GM19467 (cell line): ENCODE data around the gene FCRL5.
A peak's percentile ranks its signal among the peaks of the same experiment; 100 is the strongest.

ENCODE experiments used
- ATAC-seq: cut with Tn5 transposase; IDR thresholded peaks from one replicate; pipeline ENCODE4 v1.9.1; 2021; ENCODE audit warnings: mild to moderate bottlenecking, moderate library complexity; ENCODE audit not compliant: unreplicated experiment

Gene FCRL5

DNA sequence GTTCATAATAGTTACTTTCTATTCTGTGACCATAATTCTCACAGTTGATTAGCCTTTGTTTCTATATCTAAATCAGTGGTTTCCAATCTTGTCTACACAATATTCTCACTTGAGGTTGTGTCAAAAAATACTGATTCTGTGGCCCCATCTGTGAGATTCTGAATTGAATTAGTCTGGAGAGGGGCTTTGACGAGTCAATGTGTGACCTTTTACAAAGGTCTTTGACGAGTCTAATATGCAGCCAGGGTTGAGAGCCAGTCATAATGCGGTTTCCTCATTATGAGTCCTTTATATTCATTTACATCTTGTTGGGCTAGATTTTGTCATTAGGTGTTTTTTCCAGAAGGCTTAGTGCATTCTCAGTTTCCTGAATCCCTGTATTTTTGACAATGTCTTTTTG, 19.7 kb downstream of the FCRL5 start:
- no peak for ATAC-seq

- peak; percentile 67 for ATAC-seq
Observed at GRCh38 chr1:157523774-157524493, 28.4 kb downstream of the FCRL5 start.

DNA sequence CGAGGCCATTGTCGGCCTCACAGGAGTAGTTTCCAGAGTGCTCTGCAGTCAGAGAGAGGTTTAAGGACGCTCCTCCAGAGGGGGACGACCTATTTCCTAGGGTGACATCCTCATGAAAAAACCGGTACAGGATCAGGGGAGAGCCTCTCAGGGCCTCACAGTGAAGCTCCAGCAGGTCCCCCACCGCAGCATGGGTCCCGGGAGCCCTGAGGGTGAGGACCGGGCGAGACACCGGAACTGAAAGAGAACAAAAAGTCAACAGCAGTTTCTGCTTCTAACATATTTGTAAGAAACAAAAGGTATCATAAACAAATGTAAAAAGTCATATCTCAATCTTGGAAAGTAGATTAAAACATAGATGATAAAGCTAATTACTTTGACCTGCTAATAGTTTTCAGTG, 31.3 kb downstream of the FCRL5 start:
- no peak for ATAC-seq

- ATAC-seq, result no peak
Observed at GRCh38 chr1:157520386-157520935, 31.9 kb downstream of the FCRL5 start.

DNA sequence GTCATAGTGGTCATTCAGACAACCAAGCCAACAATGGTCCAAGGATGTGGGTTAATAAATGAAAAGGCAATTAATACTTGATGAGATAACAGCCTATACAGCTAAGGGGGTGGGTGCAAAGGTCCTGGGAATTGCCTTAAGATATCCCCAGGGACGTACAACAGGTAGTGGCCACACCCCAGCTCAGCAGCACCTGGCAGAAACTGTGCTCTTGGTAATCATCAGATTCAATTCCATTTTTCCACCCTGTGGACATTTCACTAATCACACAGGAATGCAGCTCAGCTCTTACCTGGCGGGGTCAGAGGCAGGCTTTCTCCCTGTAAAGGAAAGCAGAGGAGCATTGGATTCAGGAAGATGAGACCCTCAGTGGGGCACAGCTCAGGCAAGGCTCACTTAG, 32.9 kb downstream of the FCRL5 start:
- ATAC-seq, result no peak

DNA sequence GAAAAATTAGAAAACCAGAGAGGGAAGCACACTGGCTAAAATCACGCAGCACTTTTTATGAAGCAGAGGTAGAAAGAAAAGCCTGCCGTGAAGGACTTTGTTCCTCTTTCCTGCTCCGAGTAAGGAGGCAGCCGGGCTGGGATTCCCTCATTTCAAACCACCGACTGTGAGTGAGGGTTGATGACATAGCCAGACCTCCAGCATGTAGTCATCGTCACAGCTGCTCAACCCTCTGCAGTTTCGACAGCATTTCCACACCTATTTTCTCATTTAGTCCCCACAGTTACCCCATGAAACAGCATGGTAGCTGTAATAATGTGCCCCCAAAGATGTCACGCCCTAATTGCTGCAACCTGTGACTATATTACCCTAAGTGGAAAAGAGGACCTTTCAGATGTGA, 35.3 kb downstream of the FCRL5 start:
- no peak for ATAC-seq

DNA sequence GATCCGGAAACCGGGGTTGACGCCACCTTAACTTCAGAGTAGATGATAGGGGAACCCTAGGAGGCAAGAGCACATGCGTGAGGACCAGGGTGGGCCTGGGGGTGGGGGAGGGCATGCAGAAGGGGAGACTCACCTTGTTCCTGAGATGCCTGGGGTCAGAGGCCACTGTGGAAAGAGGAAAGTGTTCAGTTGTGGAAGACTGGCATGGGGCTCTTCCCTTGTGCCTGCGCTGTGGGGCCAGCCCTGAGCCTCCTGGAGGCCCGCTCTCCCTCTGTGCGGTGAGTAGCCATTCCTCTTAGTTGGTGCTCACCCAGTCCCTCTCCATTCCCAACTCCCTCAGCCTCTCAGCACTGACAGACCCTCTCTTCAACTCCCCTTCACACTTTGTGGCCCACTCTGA, 36.6 kb downstream of the FCRL5 start:
- ATAC-seq, result no peak

DNA sequence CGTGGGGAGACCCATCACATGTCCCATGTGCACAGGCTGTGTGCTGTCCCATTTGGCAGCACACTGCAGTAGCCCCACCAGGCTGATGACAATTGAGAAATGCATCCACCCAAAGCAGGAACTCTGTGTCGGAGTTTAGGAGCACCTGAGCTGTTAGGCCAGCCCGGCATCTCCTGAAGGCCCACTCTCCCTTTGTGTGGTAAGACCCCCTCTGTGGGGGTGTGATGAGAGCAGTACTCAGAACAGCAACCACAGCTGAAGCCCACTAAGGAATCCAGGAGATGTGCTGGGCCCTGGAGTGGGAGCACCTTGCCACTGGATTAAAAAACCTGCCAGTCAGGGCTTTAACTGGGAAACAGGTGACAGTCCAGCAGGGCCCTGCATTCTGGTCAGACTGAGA, 37.2 kb downstream of the FCRL5 start:
- no peak for ATAC-seq

DNA sequence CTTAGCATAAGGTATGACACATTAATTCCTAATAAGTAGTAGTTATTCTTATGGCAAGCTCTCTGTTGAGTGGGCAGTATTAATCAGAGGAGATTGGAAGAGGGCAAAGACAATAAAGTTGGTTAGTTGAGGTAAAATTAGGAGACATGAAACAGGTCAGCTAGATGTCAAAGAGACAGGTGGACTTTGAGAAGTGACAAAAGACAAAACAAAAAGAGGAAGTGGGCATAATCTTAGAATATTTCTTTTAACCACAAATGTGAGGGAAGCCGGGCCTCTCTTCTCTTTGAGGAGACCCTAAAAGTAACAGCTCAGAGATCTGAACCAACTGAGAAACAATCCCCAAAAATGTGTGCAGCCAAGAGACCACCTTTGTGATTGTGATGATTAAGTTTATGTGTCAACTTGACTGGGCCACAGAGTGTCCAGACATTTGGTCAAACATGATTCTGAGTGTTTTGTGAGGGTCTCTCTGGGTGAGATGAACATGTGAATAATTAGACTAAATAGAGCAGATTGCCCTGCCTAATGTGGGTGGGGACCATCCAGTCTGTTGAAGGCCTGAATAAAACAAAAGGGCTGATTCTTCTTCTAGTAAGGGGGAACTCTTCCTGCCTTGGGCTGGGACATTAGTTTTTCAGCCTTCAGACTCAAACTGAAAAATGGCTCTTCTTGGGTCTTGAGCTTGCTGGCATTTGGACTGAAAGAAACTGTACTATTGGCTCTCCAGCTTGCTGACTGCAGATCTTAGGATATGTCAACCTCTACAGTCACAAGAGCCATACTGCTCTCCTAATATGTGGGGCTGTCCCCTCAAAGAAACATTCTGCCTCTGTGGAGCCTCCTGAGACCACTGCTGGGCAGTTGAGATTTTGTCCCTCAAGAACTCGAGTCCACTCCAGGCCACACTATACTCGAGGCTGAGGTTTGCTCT, 40.0 kb downstream of the FCRL5 start:
- ATAC-seq, result peak; percentile 39

DNA sequence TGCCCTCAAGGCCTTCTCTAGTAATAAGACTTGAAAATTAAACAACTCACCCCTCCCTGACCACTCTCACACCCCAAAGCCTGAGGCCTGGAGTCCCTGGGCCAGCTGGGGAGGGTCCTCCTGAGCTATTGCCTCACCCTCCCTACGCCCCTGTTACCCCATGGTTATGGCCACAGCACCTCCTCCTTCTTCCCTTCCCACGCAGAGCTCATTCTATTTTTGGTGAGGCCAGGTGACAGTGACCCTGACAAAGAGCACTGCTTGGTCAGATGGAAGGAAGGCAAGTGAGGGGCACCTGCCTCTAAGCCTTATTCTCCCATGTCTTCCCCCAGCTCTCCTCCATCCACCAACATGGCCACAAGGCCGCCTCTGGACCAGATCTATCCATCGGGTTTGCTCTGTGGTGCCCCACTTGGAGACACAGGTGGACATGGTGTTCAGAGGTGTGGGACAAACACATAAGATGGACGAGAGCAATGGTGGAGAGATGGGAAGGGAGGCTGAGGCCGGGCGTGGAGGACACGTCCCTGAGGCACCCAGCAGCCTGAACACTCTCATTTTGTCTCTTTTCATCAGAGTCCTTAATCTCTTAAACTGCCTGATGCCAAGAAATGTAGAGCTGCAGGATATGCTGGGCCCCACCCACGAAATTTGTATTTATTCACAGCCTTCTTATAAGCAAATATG, 42.6 kb downstream of the FCRL5 start:
- no peak for ATAC-seq

DNA sequence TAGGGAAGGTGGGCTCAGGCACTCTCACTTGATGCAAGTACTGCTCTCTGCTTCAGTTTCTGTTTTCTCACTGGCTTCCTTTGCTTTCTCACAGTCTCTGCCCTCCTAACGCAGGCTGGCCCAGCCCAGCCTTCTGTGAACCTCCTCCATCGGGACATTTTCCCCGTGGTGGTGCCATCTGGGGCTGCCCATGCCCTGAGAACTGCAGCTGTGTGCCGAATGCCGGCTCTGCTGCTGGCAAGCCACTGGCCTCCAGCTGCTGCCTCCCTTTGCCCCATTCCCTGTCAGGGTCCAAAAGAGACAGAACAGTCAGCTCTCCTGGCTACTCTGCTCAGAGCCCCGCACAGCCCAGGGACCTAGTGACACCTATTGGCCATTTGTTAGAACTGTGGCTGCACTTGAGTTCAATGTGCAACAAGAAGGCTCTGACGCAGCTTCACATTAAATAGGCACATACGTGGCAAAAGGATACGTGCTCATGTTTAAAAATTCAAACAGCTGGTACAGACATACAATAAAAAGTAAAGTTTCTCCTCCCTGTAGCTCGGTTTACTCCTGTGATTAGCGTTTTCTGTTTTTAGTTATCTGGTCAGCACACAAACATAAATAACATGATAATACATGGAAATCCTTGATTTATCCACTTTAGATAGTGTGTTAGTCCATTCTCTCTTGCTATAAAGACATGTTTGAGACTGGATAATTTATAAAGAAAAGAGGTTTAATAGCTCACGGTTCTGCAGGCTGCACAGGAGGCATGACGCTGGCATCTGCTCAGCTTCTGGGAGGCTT, 46.6 kb downstream of the FCRL5 start:
- ATAC-seq, result peak; percentile 93

DNA sequence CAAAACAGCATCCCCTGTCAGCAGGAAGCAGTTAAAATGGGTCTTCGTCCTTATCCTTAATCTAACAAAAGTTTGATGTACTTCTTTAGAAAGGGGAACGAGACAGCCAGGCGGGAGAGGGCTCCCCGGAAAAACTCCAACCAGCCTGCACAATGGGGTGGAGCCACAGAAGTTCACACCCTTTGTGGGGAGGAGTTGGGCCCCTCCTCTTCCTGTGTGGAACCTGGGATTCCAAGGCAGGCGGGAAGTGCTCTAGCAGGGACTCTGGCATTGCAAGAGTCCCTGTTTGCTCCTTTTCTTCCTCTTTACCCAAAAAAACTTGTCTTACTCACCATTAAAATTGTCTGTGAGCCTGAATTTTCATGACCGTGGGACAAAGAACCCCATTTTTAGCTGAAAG, 47.7 kb downstream of the FCRL5 start:
- no peak for ATAC-seq

DNA sequence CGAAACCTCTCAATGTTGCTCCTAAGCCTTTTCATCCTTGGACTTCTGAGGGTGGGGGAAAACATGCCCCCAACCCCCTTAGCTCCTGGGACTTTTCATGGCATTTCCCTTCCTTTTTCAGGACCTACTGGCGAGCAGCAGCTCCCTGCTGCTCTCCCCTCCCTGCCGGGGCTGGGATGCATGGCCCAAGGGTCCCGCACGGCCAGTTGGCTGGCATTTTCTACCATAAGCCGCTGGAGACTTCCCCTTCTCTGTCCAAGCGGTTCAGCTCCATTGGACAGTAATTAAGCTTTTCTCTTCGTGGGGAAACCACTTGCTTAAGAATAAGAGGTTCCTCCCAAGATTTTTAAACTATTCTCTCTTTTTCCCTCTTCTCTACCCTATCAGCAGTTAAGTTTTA, 52.8 kb downstream of the FCRL5 start:
- ATAC-seq, result no peak

DNA sequence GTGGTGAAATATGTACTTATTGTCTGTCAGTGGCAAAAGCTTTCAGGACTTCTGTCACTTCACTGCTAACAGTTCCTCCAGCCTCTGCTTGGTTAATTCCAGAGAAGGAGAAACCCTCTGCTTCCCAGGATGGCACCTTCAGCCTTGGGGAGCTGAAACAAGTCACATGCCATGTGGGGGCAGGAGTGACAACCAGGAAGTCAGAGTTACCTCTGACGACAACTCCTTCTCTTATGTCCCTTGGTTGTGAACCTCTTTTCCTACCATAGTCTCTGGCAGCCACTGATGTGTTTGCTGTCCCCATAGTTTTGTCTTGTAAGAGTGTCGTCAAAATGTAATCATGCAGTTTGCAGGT, 53.6 kb downstream of the FCRL5 start:
- ATAC-seq, result no peak

DNA sequence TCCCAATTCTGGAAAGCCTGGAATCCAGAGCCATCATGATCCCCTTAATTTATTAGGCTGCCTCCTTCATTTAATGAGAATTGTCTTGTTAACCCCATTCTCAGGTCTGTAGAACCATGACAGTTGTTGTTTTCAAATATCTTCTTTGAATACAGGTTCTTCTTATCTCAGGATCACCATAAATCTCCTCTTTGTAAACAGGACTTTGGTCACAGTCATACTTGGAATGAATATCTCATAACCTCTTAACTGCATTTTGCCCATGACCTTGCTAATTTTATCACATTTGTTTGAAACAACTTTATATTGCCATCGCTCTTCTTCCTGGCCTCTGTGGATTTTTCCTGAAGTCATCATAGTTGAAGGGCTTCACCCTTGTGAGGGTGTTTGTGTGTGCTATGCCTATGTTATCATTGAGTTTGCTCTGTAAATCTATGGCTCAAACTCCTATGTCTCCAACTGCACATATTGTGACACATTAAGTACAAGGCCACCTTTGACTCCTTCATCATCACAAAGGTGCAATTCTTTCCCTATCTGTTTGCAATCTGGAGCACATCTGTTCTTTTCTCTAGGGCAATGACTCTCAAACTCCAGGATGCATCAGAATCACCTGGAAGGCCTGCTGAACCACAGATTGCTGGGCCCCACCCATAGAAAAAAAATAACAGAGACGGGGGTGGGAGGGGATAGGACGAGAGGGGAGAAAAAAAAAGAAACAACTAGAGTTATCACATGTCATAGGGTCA, 54.2 kb downstream of the FCRL5 start:
- no peak for ATAC-seq

DNA sequence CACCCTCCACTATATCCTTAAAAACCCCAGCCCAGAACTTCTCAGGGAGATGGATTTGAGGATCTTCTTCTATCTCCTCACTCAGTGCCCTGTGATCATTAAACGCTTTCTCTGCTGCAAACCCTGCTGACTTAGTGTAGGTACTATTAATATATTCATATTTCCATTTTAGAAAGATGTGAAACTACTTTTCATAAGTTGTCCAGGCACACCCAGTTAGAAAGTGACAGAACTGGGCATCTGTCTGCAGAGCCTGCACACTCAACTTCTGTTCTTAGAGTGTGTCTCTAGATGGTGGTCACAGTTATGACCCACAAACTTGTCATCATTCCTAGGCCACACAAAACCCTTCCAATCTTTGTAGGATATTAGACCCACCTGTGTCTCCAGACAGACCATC, 55.0 kb downstream of the FCRL5 start:
- ATAC-seq, result no peak

DNA sequence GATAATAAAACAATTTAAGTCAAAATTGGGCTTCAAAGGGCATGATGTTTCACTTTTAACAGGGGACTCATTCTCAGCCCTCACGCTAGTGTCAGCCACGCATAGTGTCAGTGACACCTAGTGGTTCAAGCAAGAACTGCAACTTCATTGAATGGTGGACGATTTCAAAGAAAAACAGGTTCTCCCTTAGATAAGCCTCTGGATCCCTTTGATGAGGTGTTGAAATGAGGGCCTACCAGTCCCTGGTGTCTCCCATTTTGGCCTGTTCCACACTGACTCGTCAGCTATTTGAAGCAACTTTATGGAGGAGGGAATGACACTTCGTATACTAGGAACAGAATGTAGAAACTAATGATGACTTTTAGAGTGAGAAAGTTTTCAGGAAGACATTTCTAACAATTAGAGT, 56.2 kb downstream of the FCRL5 start:
- ATAC-seq, result no peak

DNA sequence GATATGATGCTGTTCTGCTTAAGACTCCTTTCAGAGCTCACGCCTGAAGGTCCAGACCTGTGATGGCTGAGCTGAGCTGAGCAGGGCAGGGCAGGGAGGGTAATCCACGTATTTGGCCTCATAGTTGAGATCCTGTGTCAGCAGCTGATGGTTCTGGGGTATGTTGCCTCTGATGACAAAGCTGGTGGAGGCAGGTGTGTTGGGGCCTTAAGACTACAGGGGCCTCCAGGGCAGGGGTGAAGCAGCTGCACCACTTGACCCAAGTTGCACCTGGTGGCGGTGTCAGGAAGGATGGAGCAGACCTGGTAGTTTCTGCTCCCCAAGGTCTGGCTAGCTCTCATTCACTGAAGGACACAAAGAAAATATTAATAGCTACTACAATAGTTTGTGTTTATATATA, 57.0 kb downstream of the FCRL5 start:
- no peak for ATAC-seq

- ATAC-seq, result no peak
Observed at GRCh38 chr1:157494093-157494492, 58.2 kb downstream of the FCRL5 start.
